Body of pancreas (tissue), 4 donors: Measurements from ENCODE around the gene HEATR3.

Experiments
- POLR2A ChIP-seq, 3 donors: fragments of 450-650 bp; IDR thresholded peaks; one replicate each; pipeline ENCODE4 v1.6.1; 2016; ENCODE audit warnings: antibody characterized with exemption in 3 of 3, mild to moderate bottlenecking in 2 of 3
- TF ChIP-seq, protein P1 (sequence below), 7 experiments: fragments of 450-650 bp in 4 of 7; fragments of 200-600 bp in 3 of 7; sonication (generic) in 3 of 7; IDR thresholded peaks; one replicate each; pipeline ENCODE4 v1.5.1; 2016 to 2019; ENCODE audit warnings: antibody characterized with exemption in 7 of 7

DNA sequence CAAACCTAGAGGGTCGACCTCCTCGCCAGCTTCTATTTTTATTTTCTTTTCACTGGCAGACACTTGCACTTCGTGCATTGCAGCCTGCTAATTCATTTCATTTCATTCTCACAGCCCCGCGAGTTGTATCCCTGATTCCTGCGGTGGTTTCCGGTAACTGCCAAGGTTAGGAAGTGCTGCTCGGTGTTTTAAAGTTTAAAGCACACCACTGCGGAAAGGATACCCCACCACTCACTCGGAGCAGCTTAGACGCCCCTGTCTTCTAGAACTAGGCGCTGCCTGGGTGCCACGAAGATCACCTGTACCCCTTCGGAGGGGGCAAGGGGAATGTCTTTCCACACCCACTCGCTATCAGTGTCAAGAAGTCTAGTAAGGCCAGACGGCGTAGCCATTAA lies 40.2 kb upstream of the HEATR3 start:
- TF ChIP-seq, protein P1, sequence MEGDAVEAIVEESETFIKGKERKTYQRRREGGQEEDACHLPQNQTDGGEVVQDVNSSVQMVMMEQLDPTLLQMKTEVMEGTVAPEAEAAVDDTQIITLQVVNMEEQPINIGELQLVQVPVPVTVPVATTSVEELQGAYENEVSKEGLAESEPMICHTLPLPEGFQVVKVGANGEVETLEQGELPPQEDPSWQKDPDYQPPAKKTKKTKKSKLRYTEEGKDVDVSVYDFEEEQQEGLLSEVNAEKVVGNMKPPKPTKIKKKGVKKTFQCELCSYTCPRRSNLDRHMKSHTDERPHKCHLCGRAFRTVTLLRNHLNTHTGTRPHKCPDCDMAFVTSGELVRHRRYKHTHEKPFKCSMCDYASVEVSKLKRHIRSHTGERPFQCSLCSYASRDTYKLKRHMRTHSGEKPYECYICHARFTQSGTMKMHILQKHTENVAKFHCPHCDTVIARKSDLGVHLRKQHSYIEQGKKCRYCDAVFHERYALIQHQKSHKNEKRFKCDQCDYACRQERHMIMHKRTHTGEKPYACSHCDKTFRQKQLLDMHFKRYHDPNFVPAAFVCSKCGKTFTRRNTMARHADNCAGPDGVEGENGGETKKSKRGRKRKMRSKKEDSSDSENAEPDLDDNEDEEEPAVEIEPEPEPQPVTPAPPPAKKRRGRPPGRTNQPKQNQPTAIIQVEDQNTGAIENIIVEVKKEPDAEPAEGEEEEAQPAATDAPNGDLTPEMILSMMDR (IDR thresholded peaks at IDR 0.05) = no peak
- no peak for TF ChIP-seq POLR2A (IDR thresholded peaks at IDR 0.05)
